HCT116 (cell line): ENCODE data around the gene AMMECR1. TPM values are rescaled to one million over a fixed set of nuclear protein-coding genes. Genes with fewer than 3 reads are reported as not detected.

ENCODE experiments used
- ATAC-seq: fragments of 200-7000 bp; cut with Tn5 transposase; 2 replicates; pipeline ENCODE4 v1.9.1; 2020; ENCODE audit warnings: mild to moderate bottlenecking, moderate library complexity
- BruUV-seq: library from RNA; stranded (reverse); fragments of 400-500 nt; replicated peaks from 2 replicates; lab custom pipeline; 2021; lab: Mats Ljungman, UMichigan
- CTCF ChIA-PET: fragments of 300-600 bp; sonication (Branson Sonifier 250); formaldehyde crosslinking; loops from one replicate; lab custom pipeline; 2021; ENCODE audit warnings: antibody characterized with exemption; lab: Charles Lee
- POLR2A ChIA-PET: fragments of 300-600, 350-600 bp; sonication (Branson Sonifier 250); formaldehyde crosslinking; loops from one replicate; lab custom pipeline; 2021; ENCODE audit warnings: antibody characterized with exemption; lab: Charles Lee
- RAD21 ChIA-PET, 2 experiments: fragments of 300-600 bp; sonication (Branson Sonifier 250); formaldehyde crosslinking; loops; one replicate each; lab custom pipeline; 2023; ENCODE audit warnings: low total read pairs in 2 of 2; ENCODE audit not compliant: uncharacterized antibody in 2 of 2, unreplicated experiment in 2 of 2, low non-redundant PET in 1 of 2; lab: Charles Lee
- DNase-seq: peaks from one replicate; pipeline ENCODE4 v3.0.0-alpha.2; 2010; ENCODE audit warnings: low read depth, low spot score
- H2AFZ ChIP-seq: fragments of 200-600 bp; shearing (Covaris generic), sonication (generic); 2 replicates; pipeline ENCODE4 v1.6.1; 2017; ENCODE audit warnings: low read depth, mixed run types, mixed read lengths, antibody characterized with exemption, low read length; ENCODE audit not compliant: poor library complexity, severe bottlenecking
- H3K27ac ChIP-seq: 2 replicates; pipeline ENCODE4 v1.5.1; 2012; ENCODE audit warnings: low read depth, low read length
- H3K27me3 ChIP-seq: fragments of 200-600 bp; sonication (generic); 2 replicates; pipeline ENCODE4 v1.6.1; 2016; ENCODE audit warnings: mixed run types, low read length, mixed read lengths; ENCODE audit not compliant: insufficient read depth
- H3K36me3 ChIP-seq, 2 experiments: fragments of 200-500 bp in 1 of 2; fragments of 200-600 bp in 1 of 2; sonication (Bioruptor generic) in 1 of 2; sonication (generic) in 1 of 2; 2 replicates each; pipeline versions ENCODE4 v1.5.1 to v1.6.1; 2014 to 2016; ENCODE audit warnings: low read length in 2 of 2, inconsistent platforms in 1 of 2, mixed read lengths in 1 of 2, mixed run types in 1 of 2; ENCODE audit not compliant: insufficient read depth in 2 of 2, control insufficient read depth in 1 of 2
- H3K4me1 ChIP-seq, 2 experiments: fragments of 200-600 bp in 1 of 2; sonication (generic) in 1 of 2; 2 replicates each; pipeline versions ENCODE4 v1.5.1 to v1.6.1; 2012 to 2017; ENCODE audit warnings: low read length in 2 of 2, inconsistent platforms in 1 of 2, mild to moderate bottlenecking in 1 of 2, mixed read lengths in 1 of 2, mixed run types in 1 of 2, moderate library complexity in 1 of 2; ENCODE audit not compliant: insufficient read depth in 2 of 2, control insufficient read depth in 1 of 2
- H3K4me2 ChIP-seq: fragments of 200-600 bp; sonication (generic); 2 replicates; pipeline ENCODE4 v1.6.1; 2017; ENCODE audit warnings: mixed run types, low read length, mixed read lengths
- H3K4me3 ChIP-seq, 2 experiments: fragments of 200-600 bp in 1 of 2; sonication (generic) in 1 of 2; replicated peaks in 1 of 2; 2 replicates each; pipeline ENCODE4 v1.5.1; 2011 to 2016; ENCODE audit warnings: low read length in 2 of 2, control low read depth in 1 of 2, low read depth in 1 of 2, mild to moderate bottlenecking in 1 of 2, mixed read lengths in 1 of 2, mixed run types in 1 of 2
- H3K79me2 ChIP-seq: fragments of 200-600 bp; sonication (generic); 2 replicates; pipeline ENCODE4 v1.6.1; 2017; ENCODE audit warnings: mild to moderate bottlenecking, mixed run types, low read length, moderate library complexity, mixed read lengths; ENCODE audit not compliant: insufficient read depth
- H3K9ac ChIP-seq: fragments of 200-600 bp; sonication (generic); 2 replicates; pipeline ENCODE4 v1.6.1; 2016; ENCODE audit warnings: low read length, mixed read lengths
- H3K9me2 ChIP-seq: fragments of 200-600 bp; sonication (generic), shearing (Covaris generic); 2 replicates; pipeline ENCODE4 v1.6.1; 2017; ENCODE audit warnings: mixed run types, mild to moderate bottlenecking, moderate library complexity; ENCODE audit not compliant: insufficient read depth
- H3K9me3 ChIP-seq, 2 experiments: fragments of 200-500 bp in 1 of 2; fragments of 200-600 bp in 1 of 2; sonication (Bioruptor generic) in 1 of 2; sonication (generic) in 1 of 2; 2 replicates each; pipeline ENCODE4 v1.6.1; 2014 to 2017; ENCODE audit warnings: low read length in 2 of 2, mixed read lengths in 2 of 2, inconsistent platforms in 1 of 2, low read depth in 1 of 2, mild to moderate bottlenecking in 1 of 2, mixed run types in 1 of 2, moderate library complexity in 1 of 2; ENCODE audit not compliant: control insufficient read depth in 1 of 2, insufficient read depth in 1 of 2
- H4K20me1 ChIP-seq: fragments of 200-600 bp; sonication (generic), shearing (Covaris generic); 2 replicates; pipeline ENCODE4 v1.6.1; 2017; ENCODE audit warnings: mixed run types, mild to moderate bottlenecking, moderate library complexity; ENCODE audit not compliant: insufficient read depth
- CBX3 ChIP-seq: IDR thresholded peaks from 2 replicates; pipeline ENCODE4 v1.6.1; 2012; ENCODE audit warnings: low read depth
- CTCF ChIP-seq, 3 experiments: fragments of 200-600 bp in 1 of 3; sonication (generic) in 1 of 3; IDR thresholded peaks in 2 of 3; conservative IDR thresholded peaks in 1 of 3; 2 replicates each; pipeline ENCODE4 v1.5.1; 2012 to 2017; ENCODE audit warnings: low read depth in 2 of 3, low read length in 2 of 3, antibody characterized with exemption in 1 of 3, borderline replicate concordance in 1 of 3, control low read depth in 1 of 3, mild to moderate bottlenecking in 1 of 3, mixed read lengths in 1 of 3, mixed run types in 1 of 3, moderate library complexity in 1 of 3; ENCODE audit not compliant: insufficient read depth in 1 of 3
- EZH2 ChIP-seq: fragments of 200-600 bp; sonication (generic); IDR thresholded peaks from 2 replicates; pipeline ENCODE4 v1.6.1; 2017; ENCODE audit warnings: antibody characterized with exemption, mixed run types
- EZH2phosphoT487 ChIP-seq: fragments of 200-600 bp; IDR thresholded peaks from 2 replicates; pipeline ENCODE4 v1.6.1; 2018; ENCODE audit warnings: antibody characterized with exemption, borderline replicate concordance
- JUND ChIP-seq: IDR thresholded peaks from 2 replicates; pipeline ENCODE4 v1.6.1; 2012
- REST ChIP-seq: IDR thresholded peaks from 2 replicates; pipeline ENCODE4 v1.6.1; 2012; ENCODE audit warnings: low read depth
- TCF7L2 ChIP-seq: IDR thresholded peaks from 2 replicates; pipeline ENCODE4 v1.7.0; 2011; ENCODE audit warnings: borderline replicate concordance, inconsistent platforms; ENCODE audit not compliant: insufficient read depth, insufficient read length; ENCODE audit errors: extremely low read depth
- YY1 ChIP-seq: IDR thresholded peaks from 2 replicates; pipeline ENCODE4 v1.6.1; 2011; ENCODE audit warnings: low read length, low read depth, moderate library complexity, mild to moderate bottlenecking; ENCODE audit not compliant: insufficient replicate concordance; ENCODE audit errors: extremely low read depth
- intact Hi-C: fragments of 100-400 bp; cut with micrococcal nuclease; formaldehyde crosslinking; loops from 2 replicates; pipeline ENCODE4 v1.10.0; 2022
- total RNA-seq: library from RNA; stranded (reverse); gene quantifications from one replicate; pipeline ENCODE4 v1.2.1, GENCODE V29; 2021; ENCODE audit not compliant: unreplicated experiment

Gene AMMECR1
- total RNA-seq, 1 experiment from 2014 or later, result 9.2 TPM

- ChIA-PET RAD21 (no interaction called here), CTCF (no interaction called here), POLR2A (no interaction called here)
- Histone ChIP-seq H3K4me1 (peaks cover 0 to 14% of the 10 kb centered on the region in 2 experiments; a peak in 1 of 4 replicates), H3K27me3 (no peaks in the 10 kb centered on the region), H2AFZ (no peak overlapping the region), H3K9me3 (no peaks in the 10 kb centered on the region), H3K79me2 (peaks cover 20% of the 10 kb centered on the region), H3K36me3 (no peaks in the 10 kb centered on the region), H3K9ac (no peak overlapping the region), H3K9me2 (no peaks in the 10 kb centered on the region), H3K4me3 (no peak overlapping the region), H4K20me1 (no peaks in the 10 kb centered on the region), H3K27ac (no peak overlapping the region), H3K4me2 (no peak overlapping the region)
- no peak for TF ChIP-seq EZH2
- no peak for TF ChIP-seq CTCF (IDR thresholded peaks at IDR 0.05 in 2 of 3, conservative IDR thresholded peaks at IDR 0.05 in 1 of 3; ENCODE audit: borderline replicate concordance in 1 of 3, insufficient read depth in 1 of 3, low read depth in 2 of 3, low read length in 2 of 3)
- TF ChIP-seq CBX3, result no peak
- no peak for TF ChIP-seq YY1
- no peak for TF ChIP-seq EZH2phosphoT487
- no peak for TF ChIP-seq JUND
- no peak for TF ChIP-seq REST
- TF ChIP-seq TCF7L2, result no peak
- DNase-seq, result no peak
- BruUV-seq, result no TSS peak
- ATAC-seq, result no peak
- intact Hi-C loops, result no loop called here
These were observed 2.6 kb upstream of the AMMECR1 start for GRCh38 chrX:110320381-110320987.
